Lung microvascular endothelial cell (primary cell): ENCODE data around the gene HIPK2. TPM values are rescaled to one million over a fixed set of nuclear protein-coding genes. Genes with fewer than 3 reads are reported as not detected.
A peak's percentile ranks its signal among the peaks of the same experiment; 100 is the strongest.

Source experiments
- DNase-seq, 2 donors: peaks; one replicate each; pipeline versions ENCODE4 v3.0.0 to v3.0.0-alpha.2; 2010; ENCODE audit warnings: low read depth in 2 of 2
- total RNA-seq: library from RNA; depleted of rRNA; stranded (reverse); fragments of >200 nt; gene quantifications from 2 replicates; pipeline ENCODE4 v1.2.1, GENCODE V29; 2014

The HIPK2 gene
- total RNA-seq, 1 donor from 2014 or later, result 10.9 TPM

GRCh38 chr7:139698278-139698677 lies 79.5 kb downstream of the HIPK2 start:
- no peak for DNase-seq

DNA sequence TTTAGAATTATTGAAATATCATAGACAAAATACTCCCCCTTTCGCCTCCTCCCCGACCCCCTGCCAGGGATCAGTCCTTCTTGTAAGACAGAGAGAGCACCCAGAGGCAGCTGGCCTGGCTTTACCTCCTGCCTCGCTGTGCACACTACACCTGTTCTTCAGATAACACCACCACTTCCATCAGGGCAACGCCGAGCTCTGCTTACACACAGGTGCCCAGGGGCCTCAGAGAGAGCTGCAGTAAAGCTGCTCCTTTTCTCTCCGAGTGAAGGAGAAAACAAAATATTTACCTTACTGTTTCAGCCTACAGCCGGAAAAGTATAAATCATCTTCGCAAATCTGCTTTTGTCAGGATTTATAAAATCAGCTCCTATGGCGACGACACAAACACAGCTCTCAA lies 80.7 kb downstream of the HIPK2 start:
- no peak for DNase-seq

GRCh38 chr7:139696552-139696951 lies 81.2 kb downstream of the HIPK2 start:
- no peak for DNase-seq

DNA sequence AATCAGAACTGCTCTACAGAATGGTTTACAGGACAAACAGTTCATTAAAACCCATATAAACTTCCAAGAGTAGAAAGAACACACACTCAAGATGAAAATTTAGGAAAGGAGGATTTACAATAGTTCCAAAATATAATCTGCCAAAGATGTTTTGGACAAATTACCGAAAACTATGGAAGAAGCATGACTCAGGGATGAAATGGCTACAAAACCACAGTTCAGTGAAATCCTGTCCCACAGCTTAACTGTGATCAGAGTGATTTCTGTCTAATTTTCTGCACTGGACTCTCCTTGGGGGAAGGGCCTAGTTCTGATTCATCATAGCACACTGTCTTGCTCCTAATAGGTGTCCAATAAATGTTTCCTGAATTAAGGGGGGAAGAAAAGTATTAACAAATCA lies 82.2 kb downstream of the HIPK2 start:
- no peak for DNase-seq

DNA sequence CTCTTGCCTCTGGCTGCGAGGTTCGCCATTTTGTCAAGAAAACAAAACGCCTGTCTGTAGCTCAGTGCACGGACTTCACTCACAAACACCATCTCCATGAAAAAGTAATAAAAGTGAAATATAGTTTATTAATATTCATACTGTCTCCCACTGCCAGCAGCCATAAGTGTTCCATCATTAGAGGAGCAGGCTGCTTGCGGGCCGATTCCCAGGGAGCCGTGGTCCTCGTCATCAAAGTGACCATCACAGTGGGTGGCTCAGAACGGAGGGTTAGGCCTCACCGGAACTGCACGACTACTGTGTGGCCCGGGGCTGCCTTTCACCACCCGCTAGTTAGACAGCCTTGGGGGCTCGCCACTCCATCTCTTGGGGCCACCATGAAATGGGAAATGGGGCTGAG lies 82.7 kb downstream of the HIPK2 start:
- no peak for DNase-seq

GRCh38 chr7:139694389-139694676 lies 83.5 kb downstream of the HIPK2 start:
- DNase-seq, result no peak

DNA sequence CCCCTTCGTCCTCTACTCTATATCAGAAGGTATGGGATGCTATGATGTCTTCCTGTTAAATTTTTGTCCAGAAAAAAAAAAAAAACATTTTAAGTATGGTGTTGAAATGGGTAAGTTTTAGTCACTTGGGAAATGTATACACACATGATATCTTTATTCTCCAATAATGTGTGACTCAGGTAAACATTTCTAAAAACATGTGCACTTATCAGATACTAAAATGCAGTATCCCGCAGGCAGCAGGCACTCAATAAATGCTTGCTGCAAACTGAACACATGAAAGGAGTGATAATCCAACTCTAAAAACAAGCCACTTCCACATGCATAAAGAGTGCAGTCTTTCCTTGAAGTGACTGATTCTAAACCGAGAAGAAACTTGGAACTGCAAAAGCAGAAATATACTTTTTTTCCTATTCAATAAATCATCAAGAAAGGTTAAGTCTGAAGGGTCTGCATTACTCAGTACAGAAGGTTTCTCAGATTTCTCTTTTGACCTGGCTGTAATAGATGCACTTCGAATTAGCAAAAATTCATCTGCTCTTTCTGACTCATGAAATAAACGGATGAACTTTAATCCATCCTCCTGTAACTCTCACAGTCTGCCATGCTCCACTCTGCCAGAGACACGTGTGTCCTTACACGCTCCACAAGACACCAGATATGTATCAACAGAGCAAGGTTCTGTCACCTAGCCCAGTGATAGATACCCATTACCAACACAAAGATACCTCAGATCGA lies 84.0 kb downstream of the HIPK2 start:
- DNase-seq, result no peak

GRCh38 chr7:139692723-139693122 lies 85.1 kb downstream of the HIPK2 start:
- DNase-seq, result no peak

DNA sequence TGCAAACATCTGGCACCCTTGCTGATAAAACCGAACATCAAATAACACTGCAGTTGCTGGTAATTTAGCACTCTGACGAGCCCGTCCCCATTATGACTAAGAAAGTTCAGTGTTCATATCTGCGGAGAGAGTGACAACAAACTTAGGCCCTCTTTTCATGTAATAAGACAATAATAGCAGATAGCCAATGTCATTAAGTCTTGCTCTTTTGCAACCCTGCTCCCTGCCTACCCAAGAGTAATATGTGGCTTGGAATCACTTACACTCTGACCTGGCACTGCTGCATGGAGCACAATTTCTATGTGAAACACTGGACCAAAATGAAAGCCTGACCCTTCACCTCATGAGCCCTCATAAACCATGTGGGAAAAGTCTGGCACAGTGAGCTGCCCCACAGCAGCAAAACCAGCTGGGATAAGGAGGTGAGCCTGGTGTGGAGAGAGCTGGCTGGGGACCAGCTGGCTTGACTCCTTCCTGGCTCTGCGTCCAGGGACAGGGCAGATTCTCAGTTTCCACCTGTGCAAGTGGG lies 86.5 kb downstream of the HIPK2 start:
- DNase-seq, result no peak

DNA sequence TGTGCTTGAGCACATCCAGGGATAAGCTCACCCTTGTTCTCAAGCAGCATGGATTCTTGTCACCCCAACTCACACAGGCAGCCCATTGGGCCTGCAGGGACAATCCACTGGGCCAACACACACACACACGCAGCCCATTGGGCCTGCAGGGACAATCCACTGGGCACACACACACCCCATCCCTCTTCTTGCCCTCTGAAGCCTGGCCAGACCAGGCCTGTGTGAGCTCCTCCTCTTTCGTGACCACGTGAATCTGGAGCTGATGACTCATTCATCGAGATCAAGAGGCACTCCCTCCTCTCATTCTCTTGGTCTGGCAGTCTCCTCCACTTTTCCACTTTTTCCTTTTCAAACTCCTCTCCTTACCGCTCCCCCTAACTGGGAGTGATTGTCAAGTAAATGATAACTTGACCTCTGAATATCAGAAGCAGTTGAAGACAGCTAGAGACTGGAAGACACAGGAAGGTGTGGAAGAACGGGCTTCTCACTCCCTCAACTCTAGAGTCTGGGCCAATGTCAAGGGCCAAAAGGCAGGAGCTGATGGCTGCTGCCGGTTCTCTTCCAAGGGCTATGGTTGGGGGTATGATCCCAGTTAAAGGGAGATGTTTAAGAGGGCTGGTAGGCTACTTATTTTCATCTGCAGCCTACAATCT lies 89.7 kb downstream of the HIPK2 start:
- peak in 1 of 2 donors; percentile 45 for DNase-seq

GRCh38 chr7:139687211-139687954 lies 90.4 kb downstream of the HIPK2 start:
- DNase-seq, result no peak

GRCh38 chr7:139683137-139683921 lies 94.5 kb downstream of the HIPK2 start:
- no peak for DNase-seq

DNA sequence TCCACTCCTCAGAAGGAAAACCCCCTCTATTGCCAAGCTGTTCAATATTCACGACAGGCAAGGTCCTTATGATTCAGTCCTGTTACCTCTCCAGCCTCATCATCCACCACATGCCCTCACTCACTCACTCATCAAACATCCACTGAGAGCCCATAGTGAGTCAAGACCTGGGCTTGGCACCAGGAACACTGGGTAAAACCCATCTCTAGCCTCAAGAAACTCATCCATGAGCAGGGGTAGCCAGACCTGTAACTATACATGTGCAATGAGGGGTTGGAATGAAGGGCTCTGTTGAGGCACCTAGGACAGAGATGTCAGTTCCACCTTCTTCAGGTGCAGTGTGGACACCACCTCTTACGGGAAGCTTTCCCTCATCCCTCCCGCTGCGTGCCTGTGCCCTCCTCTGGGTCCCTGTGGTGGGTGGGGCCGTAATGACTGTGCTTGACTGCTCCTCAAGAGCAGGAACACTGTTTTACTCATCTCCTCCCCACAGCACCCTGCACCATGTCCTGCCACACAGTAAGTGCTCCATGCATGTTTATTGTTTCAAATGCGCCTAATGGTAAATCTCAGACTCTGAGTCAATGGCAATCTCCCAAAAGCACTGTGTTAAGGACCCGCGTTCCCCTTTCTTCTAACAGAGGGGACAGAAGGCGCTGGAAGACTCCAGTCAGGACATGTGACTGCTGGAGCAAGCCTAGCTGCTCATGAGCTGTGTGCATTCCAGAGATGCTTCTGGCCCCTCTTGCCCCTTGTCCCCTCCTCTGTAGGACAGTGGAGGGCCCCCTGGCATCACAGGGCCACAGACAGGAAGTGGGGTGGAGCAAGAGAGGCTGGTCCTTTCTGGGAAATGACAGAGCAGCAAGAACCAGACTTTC lies 95.4 kb downstream of the HIPK2 start:
- DNase-seq, result peak in 1 of 2 donors; percentile 54

- DNase-seq, result no peak
Observed at GRCh38 chr7:139681812-139682135, 96.0 kb downstream of the HIPK2 start.

- DNase-seq, result no peak
Observed at GRCh38 chr7:139681463-139681755, 96.4 kb downstream of the HIPK2 start.

DNA sequence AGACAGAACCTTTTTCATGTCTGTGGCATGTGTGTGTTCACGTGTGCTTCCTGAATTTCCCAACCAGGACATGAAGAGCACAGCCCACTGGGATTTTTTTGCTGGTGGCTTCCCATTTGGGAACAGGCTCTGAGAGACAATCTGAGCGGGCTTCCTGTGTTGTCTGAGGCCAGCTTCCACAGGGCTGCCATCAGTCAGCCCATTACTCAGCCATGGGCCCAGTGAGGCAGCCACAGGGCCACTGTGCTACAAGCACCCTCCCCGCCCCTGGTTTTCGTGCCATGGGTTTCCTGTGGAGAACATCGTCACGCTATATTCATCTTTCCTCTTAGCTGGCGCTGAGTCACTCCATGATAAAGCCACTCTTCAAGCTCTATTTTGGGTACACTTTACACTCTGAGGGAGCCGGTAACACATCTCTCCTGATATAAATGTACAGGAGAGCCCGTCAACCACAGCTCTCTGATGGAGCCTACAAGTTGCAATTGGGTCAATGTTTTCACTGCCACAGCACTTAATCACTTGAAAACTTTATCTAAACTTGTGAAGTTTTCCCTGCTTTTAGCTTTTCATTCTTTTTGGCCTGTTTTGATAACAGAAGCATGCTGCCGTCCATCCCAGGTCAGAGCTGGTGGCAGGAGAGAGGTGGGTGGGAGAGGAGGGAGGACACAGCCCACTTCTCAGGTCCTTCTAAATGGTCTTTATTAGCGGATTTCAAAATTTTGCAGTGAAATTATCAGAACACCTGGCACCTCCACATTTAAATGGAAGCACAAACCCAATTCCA lies 96.9 kb downstream of the HIPK2 start:
- peak; percentile 91 to 97 for DNase-seq

DNA sequence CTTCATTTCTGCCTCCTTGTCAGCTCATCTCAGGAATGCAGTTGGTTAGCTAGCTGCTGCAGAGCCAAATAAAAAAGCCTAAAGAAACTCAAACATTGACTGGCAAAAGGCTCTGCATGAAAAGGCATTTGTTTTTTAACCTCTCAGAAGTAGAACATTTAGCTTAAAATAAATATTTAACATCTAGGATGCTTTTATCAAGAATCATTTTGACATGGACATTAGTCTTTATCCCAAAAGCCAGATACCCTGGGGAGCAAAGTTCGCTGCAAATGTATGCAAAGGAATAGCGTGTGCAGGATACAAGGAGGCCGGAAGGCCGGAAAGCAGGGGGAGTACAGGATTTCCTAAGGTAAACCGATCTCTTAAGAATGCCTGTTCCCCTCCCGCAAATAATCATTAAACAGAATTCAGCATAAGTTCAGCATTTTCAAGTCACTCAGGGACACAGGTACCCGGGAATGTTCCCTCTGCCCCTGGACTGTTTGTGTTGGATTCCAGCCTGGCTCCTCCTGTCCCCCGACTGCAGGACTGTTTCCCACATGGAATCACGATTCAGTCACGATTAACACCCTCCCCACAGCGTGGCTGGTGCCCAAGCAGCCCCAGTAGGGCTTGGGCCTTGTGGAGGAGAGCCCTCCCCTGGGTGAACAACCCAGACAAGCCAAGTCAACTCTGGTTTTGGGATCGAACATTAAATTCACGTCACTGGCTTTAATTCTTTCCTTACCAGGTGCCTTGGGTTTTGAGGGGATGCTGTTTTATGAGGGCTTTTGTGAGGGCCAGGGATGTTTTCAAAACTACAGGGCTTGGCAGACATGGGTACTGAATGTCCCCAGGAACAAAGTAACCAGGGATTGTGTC lies 97.8 kb downstream of the HIPK2 start:
- peak; percentile 62 to 80 for DNase-seq

DNA sequence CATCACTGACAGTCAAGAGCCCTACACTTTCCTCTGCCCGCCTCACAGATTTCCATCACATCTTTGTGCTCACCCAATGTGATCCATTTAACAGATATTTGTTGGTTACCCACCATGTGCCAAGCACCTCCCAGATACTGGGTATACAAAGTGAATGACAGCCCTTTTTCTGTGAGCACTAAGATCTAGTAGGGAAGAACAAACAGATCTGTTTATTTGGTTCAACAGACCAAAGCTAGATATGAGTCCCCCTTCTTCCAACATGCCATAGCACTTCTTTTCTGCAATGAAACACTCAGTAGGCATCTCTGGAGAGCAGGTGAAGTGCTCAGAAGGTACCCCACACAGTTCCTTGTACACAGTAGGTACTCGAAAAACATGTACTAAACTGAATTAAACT lies 101.4 kb downstream of the HIPK2 start:
- no peak for DNase-seq
